CD4-positive, alpha-beta T cell treated with Interferon alpha-2 for 1 hour (primary cell): ENCODE data around the gene GABRR2.
"Not testable (repeated sequence)": the region's sequence is repeated elsewhere in the genome, so short reads cannot be mapped to it uniquely, and the experiment has no call there.

Experiments used
- DNase-seq, 2 donors: peaks; one replicate each; pipeline ENCODE4 v3.0.0-alpha.2; 2020 to 2022

The GABRR2 gene

DNA sequence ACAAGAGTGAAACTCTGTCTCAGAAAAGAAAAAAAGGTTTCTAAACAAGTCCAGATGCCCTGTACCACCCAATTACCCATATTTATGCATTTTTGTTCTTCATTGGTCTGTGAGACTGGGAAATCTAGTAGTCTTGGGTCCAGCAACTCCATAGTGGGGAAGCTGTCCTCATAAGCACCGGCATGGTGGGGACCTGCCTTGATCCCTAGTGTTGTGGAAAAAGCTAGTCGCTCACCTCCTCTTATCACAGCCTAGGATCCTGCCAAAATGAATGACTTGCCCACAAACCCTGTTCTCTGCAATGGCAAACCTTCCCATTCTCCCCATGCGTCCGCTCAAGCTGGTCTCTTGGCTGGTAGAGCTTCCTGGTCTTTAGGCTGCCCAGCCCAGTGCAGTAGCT lies 59.7 kb downstream of the GABRR2 start:
- no peak for DNase-seq

DNA sequence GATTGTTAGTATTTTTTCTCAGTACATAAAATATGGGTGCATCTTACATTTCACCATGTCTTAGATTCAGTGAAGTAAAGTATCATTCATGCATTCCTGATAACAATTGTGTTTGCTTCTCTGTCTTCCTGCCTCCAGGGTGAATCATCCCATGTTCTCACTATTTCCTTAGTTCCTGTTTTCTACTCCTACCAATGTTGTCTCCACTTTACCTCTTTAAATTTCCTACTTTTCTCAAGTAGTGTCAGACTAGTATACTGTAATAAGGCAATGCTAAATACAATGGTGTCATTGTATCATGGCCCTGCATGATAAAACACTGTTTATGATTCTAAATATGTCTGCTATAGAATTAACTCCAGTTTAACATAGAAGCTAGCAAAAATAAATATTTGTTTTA lies 60.5 kb downstream of the GABRR2 start:
- DNase-seq: no peak

DNA sequence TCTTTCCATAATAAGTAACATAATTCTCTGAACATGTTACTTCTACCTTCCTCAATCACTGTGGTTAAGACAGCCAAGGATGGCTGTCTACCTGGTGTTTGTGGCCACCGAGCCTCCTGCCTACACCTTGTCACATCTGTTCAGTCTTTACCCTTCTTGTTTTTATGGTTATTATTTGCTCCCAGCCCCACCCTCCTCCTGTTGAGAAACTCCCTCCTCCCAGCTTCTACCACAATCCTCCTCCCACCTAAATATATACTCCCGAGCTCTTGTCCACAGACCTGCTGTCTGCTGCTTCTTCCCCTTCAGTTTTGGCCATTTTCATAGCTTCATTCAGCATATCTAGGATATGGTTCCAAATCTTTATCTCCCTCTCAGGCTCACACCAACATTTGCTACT lies 62.2 kb downstream of the GABRR2 start:
- no peak for DNase-seq

DNA sequence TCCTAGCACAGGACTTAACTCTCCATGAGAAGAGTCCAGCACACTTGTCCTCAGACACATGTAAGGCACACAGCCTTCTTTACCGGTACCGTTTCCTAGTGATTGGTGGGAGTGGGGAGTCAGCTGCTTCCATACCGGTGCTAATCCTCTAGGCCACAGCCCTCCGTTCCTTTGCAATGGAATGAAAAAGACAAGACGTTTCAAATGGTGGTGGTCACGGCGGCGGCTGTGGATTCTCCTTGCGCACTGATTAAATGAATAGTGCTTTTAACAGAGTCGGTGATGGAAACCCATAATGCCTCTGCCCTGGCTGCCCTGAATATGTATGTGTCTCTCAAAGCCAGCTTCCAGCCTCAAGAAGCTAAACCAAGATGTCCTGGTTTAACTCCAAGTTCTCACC lies 63.1 kb downstream of the GABRR2 start:
- DNase-seq: no peak

DNA sequence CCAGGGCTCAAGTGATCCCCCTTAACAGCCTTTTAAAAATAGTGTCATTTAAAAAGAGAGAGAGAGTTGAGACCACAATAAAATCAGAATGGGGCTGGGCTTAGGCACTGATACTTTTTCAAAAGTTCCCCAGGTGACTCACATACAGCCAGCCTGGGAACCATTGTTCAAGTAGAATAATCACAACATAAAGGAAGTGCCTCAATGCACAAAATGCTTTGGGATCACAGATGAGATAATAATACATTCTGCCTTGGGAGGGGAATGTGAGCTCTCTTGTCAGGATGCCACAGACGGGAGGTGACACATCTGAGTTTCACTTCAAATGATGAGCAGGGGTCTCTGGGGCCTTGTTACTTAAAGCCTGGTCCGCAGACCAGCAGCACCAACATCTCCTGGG lies 63.9 kb downstream of the GABRR2 start:
- DNase-seq: no peak

DNA sequence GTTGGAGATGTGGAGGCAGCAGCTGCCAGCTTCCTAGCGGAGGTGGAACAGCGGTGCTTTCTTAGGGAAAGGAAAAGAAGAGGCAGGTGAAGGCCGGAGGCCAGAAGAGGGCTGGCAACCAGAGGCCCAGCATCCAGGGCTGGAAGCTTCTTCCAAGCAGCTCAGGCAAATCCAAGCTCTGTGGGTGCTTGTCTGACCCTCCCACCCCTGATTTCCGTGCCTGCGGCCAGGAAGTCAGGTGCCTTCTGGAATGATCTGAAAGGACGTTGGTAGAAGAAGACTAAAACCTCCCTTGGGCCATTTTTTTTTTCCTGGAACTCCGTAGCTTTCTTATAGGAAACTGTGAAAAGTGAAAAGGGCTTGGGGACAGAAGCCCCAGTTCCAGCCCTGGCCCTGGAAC lies 64.9 kb downstream of the GABRR2 start:
- no peak for DNase-seq

DNA sequence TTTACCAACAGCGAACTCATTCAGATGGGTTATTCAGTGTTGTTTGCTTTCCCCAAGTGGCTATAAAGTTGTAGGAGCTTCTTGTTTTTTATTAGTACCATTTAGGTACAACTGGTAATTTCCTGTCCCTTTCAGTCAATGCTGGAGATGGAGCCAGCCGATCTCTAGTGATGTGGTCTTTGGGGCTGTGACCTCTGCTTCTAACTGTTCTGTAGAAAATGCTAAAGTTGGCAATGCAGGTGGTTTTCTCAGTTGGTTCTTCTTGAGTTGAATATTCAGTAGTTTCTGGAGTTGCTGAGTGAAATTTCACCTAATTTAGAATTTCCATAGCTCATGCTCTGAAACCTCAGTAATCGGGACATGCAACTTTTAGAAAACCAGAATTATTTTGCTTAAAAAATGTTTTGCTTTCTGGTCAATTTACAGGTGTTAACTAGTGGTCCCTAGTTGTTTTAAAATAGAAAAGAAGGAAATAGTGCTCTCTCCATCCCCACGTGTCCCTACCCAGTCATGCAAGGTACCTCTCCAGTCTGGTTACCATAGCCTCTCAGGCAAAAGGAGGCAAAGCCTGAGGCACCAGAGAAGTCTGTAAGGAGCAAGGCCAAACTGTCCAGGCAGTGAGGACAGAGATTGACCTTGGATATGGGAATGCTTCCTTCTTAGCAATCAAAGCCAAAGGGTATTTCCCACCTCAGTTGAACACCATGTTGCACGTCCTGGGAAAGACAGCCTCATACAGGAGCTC lies 70.7 kb downstream of the GABRR2 start:
- DNase-seq: no peak

DNA sequence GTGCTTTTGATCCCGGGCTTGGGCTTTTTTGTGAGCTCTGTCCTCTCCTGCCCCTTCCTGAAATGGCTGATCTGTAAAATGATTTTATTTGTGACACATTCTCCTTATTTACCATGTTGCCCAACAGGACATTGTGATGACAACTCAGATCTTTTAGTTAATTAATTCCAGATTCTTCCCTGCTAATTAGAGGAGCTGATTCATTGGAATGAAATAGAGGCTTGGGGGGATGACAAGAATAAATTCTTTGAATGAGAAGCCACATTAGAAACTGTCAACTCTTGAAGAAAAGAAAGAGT lies 71.8 kb downstream of the GABRR2 start:
- no peak for DNase-seq

DNA sequence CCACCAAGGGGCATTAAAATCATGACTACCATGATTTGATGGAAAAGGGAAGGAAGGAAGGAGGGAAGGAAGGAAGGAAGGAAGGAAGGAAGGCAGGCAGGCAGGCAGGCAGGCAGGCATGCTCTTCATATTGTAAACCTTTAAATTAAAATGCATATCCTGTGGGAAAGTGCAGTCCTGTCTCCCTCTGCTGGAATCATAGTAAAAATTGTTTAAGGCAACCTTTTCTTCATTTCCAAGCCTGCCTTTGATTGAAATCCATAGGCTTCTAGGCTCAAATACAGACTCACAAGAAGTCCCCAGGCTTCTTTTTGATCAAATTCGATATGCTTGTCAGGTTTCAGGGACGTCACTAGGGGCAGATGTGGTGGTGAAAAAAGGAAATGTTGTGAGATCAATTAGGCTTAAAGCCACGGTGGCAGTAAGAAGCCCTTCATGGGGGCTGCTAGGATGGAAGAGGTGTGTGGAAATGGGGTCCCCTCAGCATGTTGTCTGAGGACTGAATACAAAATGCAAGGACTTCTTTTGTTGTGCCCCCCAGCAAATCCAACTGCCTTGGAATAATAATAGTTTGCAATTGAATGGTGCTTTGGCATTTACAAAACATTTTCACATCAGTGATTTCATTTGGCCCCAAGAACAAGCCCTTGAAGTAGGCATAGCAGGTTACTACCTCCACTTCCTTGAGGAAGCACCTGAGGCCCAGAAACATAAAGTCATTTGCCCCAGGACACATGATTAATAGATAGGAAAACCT lies 72.3 kb downstream of the GABRR2 start:
- peak in 1 of 2 donors; percentile 42 for DNase-seq

DNA sequence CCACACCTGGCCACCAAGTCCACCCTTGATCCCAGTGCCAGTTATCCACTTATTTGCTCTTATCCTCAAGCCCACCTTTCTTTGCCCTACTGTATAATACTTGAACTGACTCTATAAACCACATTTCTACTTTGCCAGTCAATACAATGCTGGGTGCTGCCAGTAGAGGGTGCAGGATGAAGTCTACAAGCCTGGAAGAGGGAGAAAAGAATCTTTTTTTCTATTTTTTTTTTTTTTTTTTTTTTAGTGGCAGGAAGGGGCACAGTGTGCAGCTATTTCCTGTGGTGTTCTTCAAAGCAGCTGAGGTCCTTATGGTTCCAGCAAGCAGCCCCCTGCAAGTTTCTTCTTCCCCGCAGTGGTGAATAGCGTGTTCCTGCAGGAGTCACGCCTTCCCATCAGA lies 75.8 kb downstream of the GABRR2 start:
- DNase-seq: peak; percentile 13 to 52

DNA sequence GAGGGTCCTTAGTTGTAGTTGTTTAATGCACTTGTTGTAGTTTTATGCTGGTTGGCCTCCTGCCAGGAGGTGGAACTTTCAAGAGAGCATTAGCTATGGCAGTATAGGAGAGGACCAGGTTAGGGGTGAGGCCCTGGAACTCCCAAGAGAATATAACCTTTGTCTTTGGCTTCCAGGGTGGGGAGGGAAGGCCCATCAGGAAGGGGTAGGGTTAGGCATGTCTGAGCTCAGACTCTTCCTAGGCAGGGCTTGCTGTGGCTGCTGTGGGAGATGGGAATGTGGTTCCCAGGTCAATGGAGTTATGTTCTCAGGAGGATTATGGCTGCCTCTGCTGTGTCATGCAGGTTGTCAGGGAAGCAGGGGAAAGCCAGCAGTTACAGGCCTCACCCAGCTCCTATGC lies 77.9 kb downstream of the GABRR2 start:
- DNase-seq: no peak

DNA sequence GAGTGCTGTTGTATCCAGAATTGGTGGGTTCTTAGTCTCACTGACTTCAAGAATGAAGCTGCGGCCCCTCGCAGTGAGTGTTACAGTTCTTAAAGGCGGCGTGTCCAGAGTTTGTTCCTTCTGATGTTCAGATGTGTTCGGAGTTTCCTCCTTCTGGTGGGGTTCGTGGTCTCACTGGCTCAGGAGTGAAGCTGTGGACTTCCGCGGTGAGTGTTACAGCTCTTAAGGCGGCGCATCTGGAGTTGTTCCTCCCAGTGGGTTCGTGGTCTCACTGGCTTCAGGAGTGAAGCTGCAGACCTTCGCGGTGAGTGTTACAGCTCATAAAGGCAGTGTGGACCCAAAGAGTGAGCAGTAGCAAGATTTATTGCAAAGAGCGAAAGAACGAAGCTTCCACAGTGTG lies 81.5 kb downstream of the GABRR2 start:
- DNase-seq: not testable (repeated sequence)

DNA sequence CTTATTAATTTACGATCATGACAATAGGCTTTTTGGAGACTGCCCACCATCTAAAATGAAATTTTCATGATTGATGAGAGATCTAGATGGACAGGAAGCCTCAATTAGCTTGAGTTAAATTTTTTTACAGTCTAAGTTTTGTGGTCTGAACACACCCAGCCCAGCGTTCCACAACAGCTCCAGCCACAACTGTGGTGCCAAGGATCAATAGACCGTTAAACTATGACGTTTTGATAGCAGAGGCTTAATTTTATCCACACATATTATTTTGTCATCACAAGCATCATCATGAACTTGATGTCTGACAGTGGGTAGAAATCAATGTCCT lies 92.4 kb downstream of the GABRR2 start:
- no peak for DNase-seq

DNA sequence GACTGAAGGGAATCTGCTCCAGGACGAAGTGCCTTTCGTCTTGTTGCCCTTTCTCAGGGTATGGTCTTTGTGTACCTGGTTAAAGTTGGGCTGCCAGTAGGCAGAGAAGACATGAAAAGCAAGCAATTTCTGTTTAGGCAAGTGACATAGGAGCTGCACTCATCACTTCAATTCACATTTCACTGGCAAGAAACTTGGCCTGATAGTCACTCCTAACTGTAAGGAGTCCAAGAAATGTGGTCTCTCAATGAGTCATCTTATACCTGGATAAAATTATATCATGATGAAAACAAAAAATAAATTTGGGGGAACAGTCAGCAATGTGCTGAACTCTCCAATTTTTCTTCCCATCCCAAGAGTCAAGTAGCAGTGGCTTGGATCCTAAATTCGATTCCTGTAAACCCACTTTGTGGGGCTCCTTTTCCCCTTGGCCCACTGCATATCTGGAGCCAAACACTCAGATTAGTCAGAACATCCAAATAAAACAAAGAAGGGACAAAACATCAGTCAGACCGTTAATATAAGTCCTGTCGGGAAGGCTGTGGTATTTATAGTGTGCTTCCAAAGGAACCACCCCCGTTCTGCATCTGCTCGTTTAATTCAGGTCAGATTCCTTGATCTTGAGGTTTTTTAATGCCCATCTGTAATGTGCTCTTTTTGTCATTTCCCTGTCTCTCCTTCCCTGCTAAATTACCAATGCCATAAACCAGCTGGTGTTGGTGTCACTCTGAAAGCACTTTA lies 93.0 kb downstream of the GABRR2 start:
- no peak for DNase-seq

DNA sequence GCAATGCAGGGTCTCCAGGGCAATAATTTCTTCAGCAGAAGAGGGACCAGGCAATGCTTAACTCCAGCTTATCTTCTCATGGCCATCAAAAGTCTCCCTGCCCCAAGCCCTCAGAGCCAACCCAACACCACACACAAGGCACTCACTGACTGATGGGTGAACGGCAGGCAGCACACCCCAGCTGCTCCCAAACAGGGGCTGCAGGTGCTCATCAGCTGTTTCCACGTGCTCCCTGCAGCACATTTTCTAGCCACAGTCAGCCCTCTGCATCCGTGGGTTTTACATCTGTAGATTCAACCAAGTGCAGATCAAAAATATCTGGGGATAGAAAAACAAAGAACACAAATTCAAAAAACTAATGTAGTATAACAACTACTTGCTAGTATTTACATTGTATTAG lies 94.0 kb downstream of the GABRR2 start:
- no peak for DNase-seq

DNA sequence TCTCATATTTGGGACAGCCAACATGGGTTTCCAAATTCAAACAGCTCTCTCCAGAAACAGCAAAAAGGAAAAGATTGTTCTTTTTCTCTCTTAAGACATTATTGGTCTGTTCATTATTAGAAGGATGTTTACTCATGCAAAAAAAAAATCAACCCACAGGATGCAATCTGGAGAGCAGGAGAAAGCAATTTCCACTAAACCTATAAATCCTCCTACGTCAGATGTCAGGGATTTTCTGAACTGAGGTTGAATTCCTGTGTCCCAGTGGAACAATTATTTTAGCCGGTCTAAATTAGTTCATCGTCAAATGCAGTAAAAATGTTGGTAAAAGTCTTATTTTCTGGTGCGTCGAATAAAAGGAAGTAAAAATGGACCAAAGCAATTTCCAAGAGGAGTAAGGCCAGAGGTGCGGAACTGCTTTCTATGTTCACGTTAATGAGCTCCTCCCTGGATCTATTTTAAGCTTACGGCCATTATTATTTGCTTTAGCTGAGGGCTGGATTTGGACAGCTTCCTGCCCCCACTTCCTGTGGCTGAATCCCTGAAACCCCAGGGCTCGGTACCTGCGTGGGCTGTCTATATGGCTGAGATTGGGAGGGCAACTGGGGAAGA lies 97.7 kb downstream of the GABRR2 start, which contains the start of gene GABRR1:
Gene GABRR1, minus strand, starts transcription at position 60 of the 612 bp plus-strand sequence. Its CDS starts 36 bp downstream, at position 24.
- no peak for DNase-seq

DNA sequence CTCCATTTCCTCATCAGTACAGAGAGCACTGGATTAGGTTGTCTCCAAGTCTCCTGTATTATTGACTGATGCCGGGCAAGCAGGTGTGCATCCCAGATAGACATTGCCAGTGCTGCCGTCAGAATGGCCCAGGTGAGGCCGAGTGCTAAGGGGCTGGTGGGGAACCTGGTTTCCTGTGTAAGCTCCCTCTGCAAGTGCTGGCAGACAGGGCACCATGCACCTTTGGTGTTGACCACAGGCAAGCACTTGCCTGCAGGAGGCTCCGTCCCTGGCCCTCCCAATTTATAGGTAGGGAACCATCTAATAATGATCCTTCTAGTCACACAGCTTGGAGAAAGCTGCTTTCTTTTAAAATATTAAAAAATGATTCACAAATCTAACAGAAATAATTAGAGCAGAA lies 98.7 kb downstream of the GABRR2 start:
- no peak for DNase-seq

DNA sequence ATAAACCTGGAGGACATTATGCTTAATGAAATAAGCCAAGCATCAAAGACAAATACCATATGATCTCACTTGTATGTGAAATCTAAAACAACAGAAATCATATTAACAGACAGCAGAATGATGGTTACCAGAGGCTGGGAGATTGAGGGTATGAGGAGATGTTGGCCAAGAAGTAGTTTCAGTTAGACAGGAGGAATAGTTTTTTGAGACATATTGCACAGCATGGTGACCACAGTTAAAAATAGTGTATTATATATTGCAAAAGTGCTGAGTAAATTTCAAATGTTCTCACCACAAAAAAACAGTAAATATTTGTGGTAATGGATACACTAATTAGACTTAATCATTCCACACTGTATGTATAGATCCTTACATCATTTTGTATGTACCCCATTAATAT lies 99.7 kb downstream of the GABRR2 start:
- DNase-seq: no peak

DNA sequence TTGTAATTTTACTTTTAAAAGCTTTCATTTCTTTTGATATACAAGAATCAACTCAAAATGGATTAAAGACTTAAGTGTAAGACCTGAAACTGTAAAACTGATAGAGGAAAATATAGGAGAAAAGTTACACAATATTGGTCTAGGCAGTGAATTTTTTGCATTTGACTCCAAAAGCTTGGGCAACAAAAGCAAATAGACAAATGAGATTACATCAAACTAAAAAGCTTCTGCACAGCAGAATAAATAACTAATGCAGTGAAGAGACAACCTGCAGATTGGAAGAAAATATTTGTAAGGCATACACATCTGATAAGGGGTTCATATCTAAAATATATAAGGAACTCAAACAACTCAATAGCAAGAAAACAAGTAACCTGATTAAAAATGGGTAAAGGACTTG lies 100.9 kb downstream of the GABRR2 start:
- DNase-seq: no peak

DNA sequence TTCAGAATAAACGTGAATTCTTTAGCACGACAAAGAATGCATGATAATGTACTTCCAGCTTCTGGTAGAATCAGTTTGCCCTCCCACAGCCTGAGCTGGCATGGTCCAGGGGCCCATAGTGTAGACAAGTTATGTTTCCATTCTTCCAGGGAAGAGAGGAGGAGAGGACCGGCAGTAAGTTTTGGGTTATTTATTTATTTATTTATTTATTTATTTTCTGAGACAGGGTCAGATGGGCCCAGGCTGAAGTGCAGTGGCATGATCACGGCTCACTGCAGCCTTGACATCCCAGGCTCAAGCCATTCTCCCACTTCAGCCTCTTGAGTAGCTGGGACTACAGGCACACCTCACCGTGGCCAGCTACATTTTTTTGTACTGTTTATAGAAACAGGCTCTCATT lies 102.6 kb downstream of the GABRR2 start:
- no peak for DNase-seq

DNA sequence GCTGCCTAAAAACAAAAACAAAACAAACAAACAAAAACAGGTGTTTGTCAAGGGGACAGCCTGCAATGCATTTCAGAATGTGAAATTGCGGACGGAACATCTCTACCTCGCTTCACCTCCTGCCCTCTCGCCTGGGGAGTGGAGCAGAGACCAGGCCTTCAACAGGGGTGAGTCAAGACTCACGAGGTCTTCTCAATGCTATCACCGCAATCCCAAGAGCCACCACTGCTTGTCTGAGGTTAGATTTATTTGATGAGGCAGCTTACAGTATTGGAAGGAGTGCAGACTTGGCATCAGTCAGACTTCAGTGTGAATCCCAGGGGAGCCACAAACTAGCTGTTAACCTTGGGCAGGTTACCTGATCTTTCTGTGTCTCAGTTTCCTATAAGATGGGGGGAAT lies 105.6 kb downstream of the GABRR2 start:
- DNase-seq: no peak

DNA sequence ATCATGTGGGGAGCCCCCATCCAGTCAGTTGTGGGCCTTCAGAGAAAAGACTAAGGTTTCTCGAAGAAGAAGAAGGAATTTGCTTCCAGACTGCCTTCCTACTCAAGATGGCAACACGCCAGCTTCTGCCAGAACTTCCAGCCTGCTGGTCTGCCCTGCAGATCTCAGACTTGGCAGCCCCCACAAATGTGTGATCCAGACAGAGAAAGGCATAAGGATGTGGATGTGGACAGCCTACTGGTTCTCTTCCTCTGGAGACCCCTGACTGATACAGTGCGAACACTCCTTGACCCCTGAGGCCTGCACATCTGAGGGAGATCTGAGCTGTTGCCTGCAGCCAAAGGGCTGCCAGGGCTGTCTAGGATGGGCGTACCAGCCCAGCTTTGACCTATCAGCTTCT lies 106.5 kb downstream of the GABRR2 start:
- DNase-seq: no peak
